Gastroesophageal sphincter (tissue), 3 donors: ENCODE measurements around the gene GPHB5.

Source experiments
- CTCF ChIP-seq, 4 experiments: fragments of 200-600 bp in 2 of 4; fragments of 450-650 bp in 2 of 4; sonication (generic) in 1 of 4; IDR thresholded peaks; one replicate each; pipeline ENCODE4 v1.5.1; 2017 to 2019; ENCODE audit warnings: antibody characterized with exemption in 4 of 4, mild to moderate bottlenecking in 2 of 4, moderate library complexity in 2 of 4
- POLR2A ChIP-seq, 2 donors: fragments of 450-650 bp; IDR thresholded peaks; one replicate each; pipeline ENCODE4 v1.6.1; 2017; ENCODE audit warnings: antibody characterized with exemption in 2 of 2, mild to moderate bottlenecking in 2 of 2, moderate library complexity in 1 of 2

DNA sequence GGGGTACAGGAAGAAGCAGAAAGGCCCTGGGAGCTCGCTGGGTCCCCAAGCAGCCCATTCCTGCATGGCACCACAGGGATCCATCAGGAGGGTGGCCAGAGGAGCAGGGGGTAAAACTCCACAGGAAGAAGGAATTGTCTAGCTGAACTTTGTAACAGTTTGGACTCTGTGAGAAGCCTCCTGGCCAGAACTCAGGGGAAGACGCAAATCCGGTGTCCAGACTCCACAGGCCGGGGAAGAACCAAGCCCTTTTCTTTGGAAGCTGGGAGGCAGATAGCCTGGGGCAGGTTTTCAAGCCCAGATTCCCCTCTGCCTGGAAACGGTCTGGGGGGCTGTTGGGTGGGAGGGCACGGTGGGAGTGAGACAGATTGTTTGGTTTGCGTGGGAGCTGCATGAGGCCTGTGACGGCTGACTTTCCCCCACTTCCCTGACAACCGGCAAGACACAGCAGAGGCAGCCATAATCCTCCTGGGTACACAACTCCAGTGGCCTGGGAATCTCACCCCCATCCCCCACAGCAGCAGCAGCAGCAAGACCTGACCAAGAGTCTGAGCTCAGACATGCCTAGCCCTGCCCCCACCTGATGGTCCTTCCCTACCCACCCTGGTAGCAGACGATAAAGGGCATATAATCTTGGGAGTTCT is 16.7 kb downstream of the GPHB5 start:
- TF ChIP-seq POLR2A (IDR thresholded peaks at IDR 0.05) (no peak), CTCF (IDR thresholded peaks at IDR 0.05) (no peak)
